H1 (cell line): ENCODE data around the gene STX7. TPM values are rescaled to one million over a fixed set of nuclear protein-coding genes. Genes with fewer than 3 reads are reported as not detected.
A peak's percentile ranks its signal among the peaks of the same experiment; 100 is the strongest.

Source experiments
- CTCF ChIA-PET: fragments of 300-600 bp; sonication (Branson Sonifier 250); formaldehyde crosslinking; loops from one replicate; lab custom pipeline; 2021; ENCODE audit not compliant: partially characterized antibody; lab: Charles Lee
- POLR2A ChIA-PET: fragments of 300-600 bp; sonication (Branson Sonifier 250); formaldehyde crosslinking; loops from one replicate; lab custom pipeline; 2021; ENCODE audit warnings: inconsistent platforms; ENCODE audit not compliant: partially characterized antibody; lab: Charles Lee
- DNase-seq, 2 experiments: peaks; one replicate each; pipeline versions ENCODE4 v3.0.0 to v3.0.0-alpha.2; 2010 to 2022; ENCODE audit warnings: low spot score in 2 of 2, low read depth in 1 of 2, mixed read lengths in 1 of 2
- FAIRE-seq: peaks from 2 replicates; lab custom pipeline; 2011; peaks lifted over from hg19 to GRCh38; lab: Jason Lieb, UNC
- H2AFZ ChIP-seq: 2 replicates; pipeline ENCODE4 v1.8.1; 2012; ENCODE audit warnings: low read length, inconsistent platforms
- H2AK5ac ChIP-seq: 2 replicates; pipeline ENCODE4 v1.6.1; 2013; ENCODE audit warnings: low read depth, low read length
- H2BK120ac ChIP-seq: replicated peaks from 2 replicates; pipeline ENCODE3; 2013; ENCODE audit warnings: low read depth, low read length, inconsistent platforms
- H2BK12ac ChIP-seq: 2 replicates; pipeline ENCODE4 v1.6.1; 2013; ENCODE audit warnings: low read depth, low read length
- H2BK15ac ChIP-seq: 2 replicates; pipeline ENCODE4 v1.6.1; 2013; ENCODE audit warnings: low read length
- H2BK20ac ChIP-seq: 2 replicates; pipeline ENCODE4 v1.6.1; 2013; ENCODE audit warnings: low read length
- H2BK5ac ChIP-seq: 2 replicates; pipeline ENCODE4 v1.6.1; 2013; ENCODE audit warnings: low read depth, low read length
- H3K14ac ChIP-seq: 2 replicates; pipeline ENCODE4 v1.6.1; 2013; ENCODE audit warnings: inconsistent platforms; ENCODE audit not compliant: insufficient read length
- H3K18ac ChIP-seq: 2 replicates; pipeline ENCODE4 v1.6.1; 2013; ENCODE audit warnings: low read length; ENCODE audit errors: extremely low read depth
- H3K23ac ChIP-seq: 2 replicates; pipeline ENCODE4 v1.6.1; 2013; ENCODE audit warnings: inconsistent platforms; ENCODE audit not compliant: insufficient read length
- H3K23me2 ChIP-seq: 2 replicates; pipeline ENCODE4 v1.6.1; 2013; ENCODE audit warnings: low read depth, low read length
- H3K27ac ChIP-seq: 2 replicates; pipeline ENCODE4 v1.6.1; 2011; ENCODE audit warnings: low read depth, low read length, inconsistent platforms
- H3K27me3 ChIP-seq, 4 experiments: replicated peaks in 1 of 4; 1 replicate in 1 of 4; 2 replicates in 3 of 4; pipeline versions ENCODE4 v1.6.1 to v1.8.1; 2011 to 2013; ENCODE audit warnings: low read length in 3 of 4, mild to moderate bottlenecking in 3 of 4, inconsistent platforms in 2 of 4, mixed read lengths in 2 of 4, moderate library complexity in 1 of 4; ENCODE audit not compliant: control insufficient read depth in 3 of 4, insufficient read depth in 3 of 4; ENCODE audit errors: extremely low read depth in 1 of 4
- H3K36me3 ChIP-seq, 4 experiments: 2 replicates each; pipeline versions ENCODE4 v1.6.1 to v1.8.1; 2011 to 2013; ENCODE audit warnings: mild to moderate bottlenecking in 4 of 4, low read length in 3 of 4, moderate library complexity in 2 of 4, control low read depth in 1 of 4, inconsistent platforms in 1 of 4; ENCODE audit not compliant: insufficient read depth in 4 of 4, control insufficient read depth in 2 of 4
- H3K4ac ChIP-seq: replicated peaks from 2 replicates; pipeline ENCODE3; 2013; ENCODE audit warnings: low read length, low read depth, mixed read lengths, inconsistent platforms; ENCODE audit not compliant: insufficient read length
- H3K4me1 ChIP-seq, 4 experiments: replicated peaks in 1 of 4; 1 replicate in 1 of 4; 2 replicates in 3 of 4; pipeline versions ENCODE4 v1.6.1 to v1.8.1; 2011 to 2013; ENCODE audit warnings: low read length in 3 of 4, inconsistent platforms in 2 of 4, mixed read lengths in 1 of 4; ENCODE audit not compliant: insufficient read depth in 4 of 4, control insufficient read depth in 3 of 4
- H3K4me2 ChIP-seq, 2 experiments: 2 replicates each; pipeline versions ENCODE4 v1.6.1 to v1.8.1; 2011 to 2013; ENCODE audit warnings: low read depth in 2 of 2, low read length in 2 of 2, control low read depth in 1 of 2, inconsistent platforms in 1 of 2, mild to moderate bottlenecking in 1 of 2; ENCODE audit not compliant: insufficient read depth in 1 of 2
- H3K4me3 ChIP-seq, 4 experiments: fragments of 200-600, 300-600 bp in 1 of 4; sonication (generic), shearing (Covaris generic), sonication (Bioruptor Twin) in 1 of 4; 2 replicates each; pipeline versions ENCODE4 v1.5.1 to v1.8.1; 2011 to 2016; ENCODE audit warnings: low read length in 4 of 4, low read depth in 3 of 4, control low read depth in 2 of 4, inconsistent platforms in 2 of 4, mild to moderate bottlenecking in 2 of 4, mixed read lengths in 1 of 4, moderate library complexity in 1 of 4; ENCODE audit not compliant: insufficient read depth in 2 of 4; ENCODE audit errors: extremely low read depth in 1 of 4
- H3K56ac ChIP-seq: replicated peaks from 2 replicates; pipeline ENCODE3; 2013; ENCODE audit warnings: low read depth, mild to moderate bottlenecking, mixed read lengths, low read length, inconsistent platforms; ENCODE audit not compliant: insufficient read length
- H3K79me1 ChIP-seq: 2 replicates; pipeline ENCODE4 v1.6.1; 2013; ENCODE audit warnings: low read depth, low read length, control low read depth
- H3K79me2 ChIP-seq, 2 experiments: 2 replicates each; pipeline versions ENCODE4 v1.6.1 to v1.8.1; 2012 to 2013; ENCODE audit warnings: low read length in 2 of 2, mild to moderate bottlenecking in 2 of 2, inconsistent platforms in 1 of 2; ENCODE audit not compliant: insufficient read depth in 2 of 2, control insufficient read depth in 1 of 2
- H3K9ac ChIP-seq, 4 experiments: replicated peaks in 1 of 4; 1 replicate in 1 of 4; 2 replicates in 3 of 4; pipeline versions ENCODE4 v1.6.1 to v1.8.1; 2011 to 2013; ENCODE audit warnings: low read depth in 3 of 4, low read length in 3 of 4, control low read depth in 2 of 4, mild to moderate bottlenecking in 2 of 4, moderate library complexity in 2 of 4, inconsistent platforms in 1 of 4; ENCODE audit errors: extremely low read depth in 1 of 4
- H3K9me3 ChIP-seq, 2 experiments: 2 replicates each; pipeline versions ENCODE4 v1.6.1 to v1.8.1; 2012 to 2013; ENCODE audit warnings: mild to moderate bottlenecking in 2 of 2, moderate library complexity in 2 of 2, control low read depth in 1 of 2, inconsistent platforms in 1 of 2, low read depth in 1 of 2, low read length in 1 of 2, mixed read lengths in 1 of 2; ENCODE audit not compliant: insufficient read depth in 2 of 2
- H4K20me1 ChIP-seq, 2 experiments: replicated peaks in 1 of 2; 2 replicates each; pipeline versions ENCODE3 to v1.8.1; 2011 to 2013; ENCODE audit warnings: inconsistent platforms in 2 of 2, low read length in 2 of 2, mild to moderate bottlenecking in 1 of 2; ENCODE audit not compliant: insufficient read depth in 2 of 2, control insufficient read depth in 1 of 2
- H4K5ac ChIP-seq: 2 replicates; pipeline ENCODE4 v1.6.1; 2013; ENCODE audit warnings: low read length, low read depth, mixed read lengths, inconsistent platforms; ENCODE audit not compliant: insufficient read length
- H4K8ac ChIP-seq: 2 replicates; pipeline ENCODE4 v1.8.0; 2013; ENCODE audit warnings: mild to moderate bottlenecking, moderate library complexity, low read length, inconsistent platforms; ENCODE audit not compliant: insufficient read depth; ENCODE audit errors: extremely low read depth
- H4K91ac ChIP-seq: replicated peaks from 2 replicates; pipeline ENCODE3; 2013; ENCODE audit warnings: low read length, mixed read lengths, inconsistent platforms; ENCODE audit not compliant: insufficient read length
- CTBP2 ChIP-seq: IDR thresholded peaks from 2 replicates; pipeline ENCODE4 v1.7.0; 2011; ENCODE audit warnings: borderline replicate concordance, mild to moderate bottlenecking, moderate library complexity, mixed read lengths, low read length; ENCODE audit not compliant: insufficient read depth, insufficient read length
- JUND ChIP-seq: IDR thresholded peaks from 2 replicates; pipeline ENCODE4 v1.6.1; 2011; ENCODE audit warnings: mild to moderate bottlenecking, improper control_type of control experiment, low read length
- KDM1A ChIP-seq: fragments of 200-600, 300-600 bp; sonication (generic); IDR thresholded peaks from 2 replicates; pipeline ENCODE4 v1.7.1; 2016; ENCODE audit warnings: mild to moderate bottlenecking, low read length, borderline replicate concordance
- MAFK ChIP-seq: IDR thresholded peaks from 2 replicates; pipeline ENCODE4 v1.6.1; 2012; ENCODE audit warnings: low read depth, mild to moderate bottlenecking, improper control_type of control experiment, low read length
- RXRA ChIP-seq: IDR thresholded peaks from 2 replicates; pipeline ENCODE4 v1.6.1; 2011; ENCODE audit warnings: low read depth, mild to moderate bottlenecking, low read length, moderate library complexity; ENCODE audit not compliant: insufficient read depth
- SIN3A ChIP-seq, 2 experiments: IDR thresholded peaks in 1 of 2; conservative IDR thresholded peaks in 1 of 2; 2 replicates each; pipeline ENCODE4 v1.6.1; 2011 to 2012; ENCODE audit warnings: low read length in 2 of 2, improper control_type of control experiment in 1 of 2, low read depth in 1 of 2, mild to moderate bottlenecking in 1 of 2
- WGBS, 2 experiments: shearing (Covaris generic) in 1 of 2; methylation state at CpG; one replicate each; pipeline versions ENCODE4 v1.1.6 to v1.1.7; 2013 to 2015; ENCODE audit warnings: low lambda C conversion rate in 2 of 2, mixed read lengths in 2 of 2, inconsistent platforms in 1 of 2, low coverage in 1 of 2, missing lambda C conversion rate in 1 of 2; ENCODE audit not compliant: insufficient replicate concordance in 2 of 2, insufficient coverage in 1 of 2, insufficient read length in 1 of 2; ENCODE audit errors: extremely low coverage in 1 of 2, missing lambda C conversion rate in 1 of 2; 5-methylcytosine and 5-hydroxymethylcytosine counted together
- polyA plus RNA-seq, 7 experiments: library from polyadenylated mRNA; depleted of rRNA in 3 of 7; stranded (reverse) in 5 of 7; unstranded in 2 of 7; fragments of >200 nt in 5 of 7; fragments of 200-250 nt in 2 of 7; gene quantifications; 1 replicate in 5 of 7; 2 replicates in 1 of 7; 4 replicates in 1 of 7; pipeline versions ENCODE4 v1.2.1 to v1.2.3, GENCODE V29; 2011 to 2013; ENCODE audit warnings: missing spikeins in 2 of 7, mixed read lengths in 2 of 7
- total RNA-seq: library from RNA; stranded (reverse); fragmentation: NEBNext Ultra II Directional; extraction: Animal tissue kit (Norgen Biotek cat#: 25700); gene quantifications from 2 replicates; pipeline ENCODE4 v1.2.1, GENCODE V29; 2021

Gene STX7
- total and polyA plus RNA-seq, 2 of the 8 experiments (the other 6 are each of a cell fraction or from before 2014, with no cell fraction given): 5.7 to 27.9 TPM

- Histone ChIP-seq H3K18ac (no peak overlapping the region), H2AFZ (no peak overlapping the region), H3K23me2 (no peaks in the 10 kb centered on the region; the same call in 1 of the 2 replicates), H4K20me1 (peaks cover 0 to 4% of the 10 kb centered on the region in 2 experiments), H3K9ac (no peak overlapping the region), H3K79me2 (0 out of 4 replicates have a peak, but pooled peaks cover 0 to 3% of the 10 kb centered on the region in 2 experiments), H2BK15ac (no peak overlapping the region), H3K4me1 (peaks cover 4 to 9% (median 5%) of the 10 kb centered on the region in 4 experiments), H3K27ac (no peak overlapping the region), H3K56ac (no peak overlapping the region), H3K27me3 (no peaks in the 10 kb centered on the region), H4K91ac (no peak overlapping the region), H3K36me3 (peaks cover 0 to 2% (median 0%) of the 10 kb centered on the region in 4 experiments; a peak in 1 of 8 replicates), H2BK20ac (no peak overlapping the region), H3K4ac (no peak overlapping the region), H2BK5ac (no peak overlapping the region), H2BK120ac (no peak overlapping the region), H3K4me2 (no peak overlapping the region), H3K14ac (no peak overlapping the region), H2BK12ac (no peak overlapping the region), H3K9me3 (no peaks in the 10 kb centered on the region), H4K8ac (no peak overlapping the region), H3K23ac (no peak overlapping the region), H2AK5ac (no peak overlapping the region), H3K79me1 (no peaks in the 10 kb centered on the region; the same call in 1 of the 2 replicates), H3K4me3 (no peak overlapping the region), H4K5ac (no peak overlapping the region)
- POLR2A ChIA-PET: no interaction called here
- FAIRE-seq: no peak
- WGBS, 2 experiments: 77% methylated on average over 4 of the region's 4 CpGs; no CpG with 5 or more reads in 1 of the 2 experiments
- CTCF ChIA-PET: interaction anchor here (0.7 to 10.1 kb wide), 6 partner anchors 17 to 209 kb away, joined by 3 to 109 read pairs (median 4); no protein-coding TSS in a partner anchor
- DNase-seq: no peak
- TF ChIP-seq MAFK (peak; percentile 89), CTBP2 (no peak), JUND (no peak), SIN3A (conservative IDR thresholded peaks at IDR 0.05 in 1 of 2, IDR thresholded peaks at IDR 0.05 in 1 of 2; ENCODE audit: low read depth in 1 of 2, low read length in 2 of 2) (no peak), RXRA (no peak), KDM1A (no peak)
Observed at GRCh38 chr6:132487762-132488161, 25.2 kb downstream of the STX7 start.
